NCI-H526 (cell line): Measurements from ENCODE around the gene CLDN8.
A peak's percentile ranks its signal among the peaks of the same experiment; 100 is the strongest.

Source experiments
- DNase-seq, 2 experiments: peaks; one replicate each; lab custom pipeline; 2025; lab: John Stamatoyannopoulos, UW

CLDN8 gene

GRCh38 chr21:30206551-30207251 lies 9.2 kb downstream of the CLDN8 start:
- DNase-seq = no peak

DNA sequence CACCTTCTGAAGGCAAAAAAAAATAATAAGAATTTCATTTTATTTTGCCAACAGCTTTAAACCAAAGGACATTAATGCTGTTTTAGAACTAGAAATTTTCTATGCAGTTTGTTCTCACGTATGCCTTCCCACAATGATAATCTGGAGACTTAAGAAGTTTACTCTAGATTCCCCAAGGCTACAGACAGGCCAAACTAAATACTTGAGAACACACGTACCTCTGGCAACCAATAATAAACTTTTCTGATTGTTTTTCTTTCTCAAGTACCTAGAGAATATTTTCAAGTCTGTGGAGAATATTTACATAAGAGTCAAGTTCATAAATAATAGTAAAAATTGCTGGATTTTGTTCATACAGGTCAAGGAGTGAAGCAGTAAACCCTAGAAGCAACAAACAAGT lies 15.9 kb downstream of the CLDN8 start:
- DNase-seq = no peak

- peak; percentile 1 to 63 for DNase-seq
Observed at GRCh38 chr21:30194701-30195299, 21.1 kb downstream of the CLDN8 start.

GRCh38 chr21:30193201-30193600 lies 22.7 kb downstream of the CLDN8 start:
- no peak for DNase-seq

- no peak for DNase-seq
Observed at GRCh38 chr21:30190554-30190953, 25.3 kb downstream of the CLDN8 start.

DNA sequence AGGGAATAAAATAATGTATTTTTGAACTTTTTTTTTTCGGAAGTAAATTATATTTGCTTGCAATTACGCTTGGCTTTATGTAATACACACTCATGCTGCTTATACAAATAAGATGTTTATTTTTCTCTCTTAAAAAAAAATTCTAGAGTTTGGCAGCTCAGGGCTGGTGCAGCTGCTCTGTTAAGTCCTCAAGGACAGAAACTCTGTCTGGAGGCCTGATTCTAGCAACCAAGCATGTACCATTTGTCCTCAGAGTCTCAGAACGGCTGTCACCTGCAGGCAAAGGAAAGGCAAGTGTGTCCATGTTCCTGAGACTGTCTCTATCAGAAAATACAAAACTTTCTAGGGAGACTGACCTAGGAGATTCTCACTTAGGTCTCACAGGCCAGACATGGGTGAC lies 26.1 kb downstream of the CLDN8 start:
- DNase-seq = no peak

- DNase-seq = no peak
Observed at GRCh38 chr21:30186242-30186641, 29.7 kb downstream of the CLDN8 start.

DNA sequence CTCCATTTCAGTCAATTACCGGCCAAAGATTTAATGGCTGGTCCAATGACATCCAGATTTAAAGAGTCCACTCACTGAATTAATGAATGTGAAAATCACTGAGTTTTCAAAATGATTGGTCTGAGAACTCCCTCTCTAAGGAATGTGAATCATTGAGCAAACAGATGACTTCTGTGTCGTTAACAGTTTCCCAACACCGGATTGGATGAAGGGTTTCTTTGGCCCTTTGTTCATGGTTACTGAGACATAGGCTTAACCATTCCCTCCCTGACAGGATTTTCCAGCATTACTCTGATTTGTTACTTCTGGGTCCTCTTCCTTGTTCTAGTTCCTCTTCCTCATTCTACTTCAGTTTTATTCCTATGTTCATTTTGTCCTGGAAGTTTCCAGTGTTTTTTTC lies 47.8 kb downstream of the CLDN8 start:
- no peak for DNase-seq

GRCh38 chr21:30166705-30167104 lies 49.2 kb downstream of the CLDN8 start, which contains the start of gene CLDN17:
TSS of gene CLDN17 (minus strand) at chr21:30166805. CDS start at chr21:30166617, 188 bp downstream.
- DNase-seq = no peak

- DNase-seq = no peak
Observed at GRCh38 chr21:30166171-30166570, 49.7 kb downstream of the CLDN8 start.

DNA sequence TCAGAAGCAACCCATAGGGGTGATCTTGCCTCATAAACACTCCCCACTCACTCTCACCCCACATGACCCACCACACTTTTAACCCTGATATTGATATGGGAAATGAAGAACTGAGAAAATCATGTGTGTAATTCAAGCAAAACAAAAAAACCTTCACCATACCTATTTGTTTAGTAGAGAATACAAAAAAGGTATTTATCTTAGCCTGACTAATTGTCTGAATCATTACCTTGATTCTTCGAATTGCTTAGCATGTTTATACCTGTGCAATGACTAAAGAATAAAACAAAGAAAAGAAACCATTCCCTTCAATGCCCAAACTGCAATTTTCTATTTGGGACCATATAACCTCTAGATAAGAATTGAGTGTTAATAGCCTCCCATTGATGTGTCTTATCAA lies 51.1 kb downstream of the CLDN8 start:
- no peak for DNase-seq
